CD4-positive, alpha-beta T cell treated with Interleukin-15 for 1 hour (primary cell): ENCODE data around the gene OR2B2.
A peak's percentile ranks its signal among the peaks of the same experiment; 100 is the strongest.

Experiments used
- DNase-seq: peaks from one replicate; pipeline ENCODE4 v3.0.0-alpha.2; 2020

The OR2B2 gene

DNA sequence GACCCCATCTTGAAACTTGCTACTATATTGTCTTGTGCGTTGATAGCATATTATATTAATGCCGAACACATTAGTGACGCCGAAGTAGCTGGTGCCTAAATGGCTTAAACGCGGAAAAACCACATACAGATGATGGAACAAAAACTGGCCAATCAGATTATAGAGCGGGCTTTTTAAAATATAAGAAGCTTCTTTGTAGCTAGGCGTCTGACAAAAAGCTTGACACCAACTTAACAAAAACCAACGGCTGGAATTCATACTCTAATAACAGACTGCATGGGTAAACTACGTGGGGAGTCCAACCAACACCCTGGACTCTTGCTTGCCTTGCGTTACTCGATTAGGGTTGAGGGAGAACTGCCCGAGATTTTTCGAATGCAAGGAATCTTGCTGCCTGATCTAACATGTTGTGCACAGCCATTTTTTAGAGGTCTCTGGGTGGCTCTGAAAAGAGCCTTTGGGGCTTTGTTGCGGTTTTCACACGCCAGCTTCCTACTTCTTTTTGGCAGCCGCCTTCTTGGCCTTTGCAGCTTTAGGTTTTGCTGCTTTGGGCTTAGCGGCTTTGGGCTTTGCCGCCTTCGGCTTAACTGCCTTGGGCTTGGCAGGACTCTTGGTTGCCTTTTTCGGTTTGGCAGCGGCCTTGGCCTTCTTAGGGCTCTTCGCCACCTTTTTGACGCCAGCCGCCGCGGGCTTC is 45.7 kb downstream of the OR2B2 start:
- DNase-seq: peak; percentile 49

- no peak for DNase-seq
These were observed 46.3 kb downstream of the OR2B2 start for GRCh38 chr6:27865850-27866356.

GRCh38 chr6:27864906-27865849 is 47.0 kb downstream of the OR2B2 start:
- DNase-seq: peak; percentile 84

- DNase-seq: peak; percentile 20
These were observed 48.0 kb downstream of the OR2B2 start for GRCh38 chr6:27863962-27864905.

DNA sequence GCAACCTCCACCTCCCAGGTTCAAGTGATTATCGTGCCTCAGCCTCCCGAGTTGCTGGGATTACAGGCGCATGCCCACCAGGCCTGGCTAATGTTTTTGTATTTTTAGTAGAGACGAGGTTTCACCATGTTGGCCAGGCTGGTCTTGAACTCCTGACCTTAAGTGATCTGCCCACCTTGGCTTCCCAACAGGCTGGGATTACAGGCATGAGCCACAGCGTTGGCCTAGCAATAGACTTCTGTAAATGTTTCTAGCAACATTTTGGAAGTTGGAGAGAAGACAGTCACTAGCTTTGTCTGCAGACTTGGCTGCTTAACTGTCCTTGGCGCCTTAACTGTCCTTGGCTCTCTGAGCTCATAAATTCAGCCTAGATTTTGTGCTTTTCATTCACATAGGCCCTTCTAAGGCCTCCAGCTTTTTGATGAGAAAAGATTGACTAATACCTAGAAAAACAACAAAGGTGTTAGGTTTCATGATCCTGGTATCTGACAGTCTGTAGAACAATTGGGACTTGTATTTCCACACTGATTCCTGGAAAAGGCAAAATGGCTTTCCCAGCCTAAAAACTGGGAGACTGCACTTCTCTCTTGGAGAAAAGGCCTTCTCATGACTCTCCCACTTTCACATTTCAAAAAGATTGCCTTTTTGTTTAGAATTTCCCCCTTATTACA is 49.7 kb downstream of the OR2B2 start:
- no peak for DNase-seq

- no peak for DNase-seq
These were observed 50.3 kb downstream of the OR2B2 start for GRCh38 chr6:27861861-27862260.

GRCh38 chr6:27861276-27861840 is 50.8 kb downstream of the OR2B2 start:
- no peak for DNase-seq
